ENCODE results near the gene HRH1. TPM values are rescaled to one million over a fixed set of nuclear protein-coding genes. Genes with fewer than 3 reads are reported as not detected.
"Not testable (repeated sequence)": the region's sequence is repeated elsewhere in the genome, so short reads cannot be mapped to it uniquely, and the experiment has no call there.

The HRH1 gene
- polyA plus RNA-seq, 3 donors = 0.08 to 0.24 TPM; not detected in 1

DNA sequence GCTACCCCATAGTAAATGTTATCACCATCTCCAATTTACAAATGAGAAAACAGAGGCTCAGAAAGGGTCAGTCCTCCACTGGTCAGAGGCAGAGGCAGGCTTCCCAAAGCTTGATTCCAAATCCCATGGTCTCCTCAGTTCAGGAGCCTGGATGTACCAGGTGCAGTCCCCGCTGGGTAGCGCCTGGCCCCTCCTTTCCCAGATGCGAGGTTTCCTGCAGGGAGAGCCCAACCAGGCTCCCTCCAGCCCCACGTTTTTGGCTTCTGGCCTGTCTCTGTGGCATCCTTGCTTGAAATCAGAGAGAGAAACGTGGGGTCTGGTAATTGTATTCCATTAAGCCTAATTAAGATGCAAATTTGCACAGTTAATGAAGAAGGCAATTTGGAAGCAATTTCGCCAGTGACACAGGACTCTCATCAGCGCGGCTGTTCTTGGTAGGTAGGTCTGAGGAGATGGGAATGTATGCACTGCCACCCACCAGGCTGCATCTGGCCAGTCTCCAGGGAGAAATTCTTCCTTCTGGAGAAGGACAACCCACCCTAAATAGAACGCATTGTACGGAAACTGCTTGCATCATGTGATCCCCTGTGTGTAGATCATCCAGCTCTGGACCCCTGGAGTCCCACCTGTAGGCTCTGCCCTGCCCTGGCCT lies 50.5 kb downstream of the HRH1 start:
- H2AFZ ChIP-seq (ENCODE audit: insufficient read depth, low read depth, low read length, poor library complexity, severe bottlenecking) = no peak overlapping the region
- Mint-ChIP-seq H3K9me3 (peaks cover 0 to 3% (median 0%) of the 10 kb centered on the region in 7 donors), H3K27ac (no peak overlapping the region), H3K27me3 (ENCODE audit: low read depth in 3 of 3) (peaks cover 0 to 4% (median 3%) of the 10 kb centered on the region in 3 donors), H3K4me3 (no peak overlapping the region), H3K36me3 (peaks cover 33 to 49% of the 10 kb centered on the region in 2 donors), H3K4me1 (peaks cover 11% of the 10 kb centered on the region)
- WGBS (ENCODE audit: insufficient coverage) = 94% methylated on average over 7 of the region's 10 CpGs
- H3K4me3 ChIP-seq (replicated peaks in 1 of 3; ENCODE audit: low read depth in 2 of 3, low read length in 3 of 3) = no peak overlapping the region
- no peaks in the 10 kb centered on the region for H4K20me1 ChIP-seq (ENCODE audit: insufficient read depth, low read length)
- no peaks in the 10 kb centered on the region for H3K79me2 ChIP-seq (ENCODE audit: insufficient read depth, low read length)
- H3K36me3 ChIP-seq (replicated peaks in 1 of 2; ENCODE audit: control insufficient read depth in 1 of 2, insufficient read depth in 2 of 2, low read length in 2 of 2) = peaks cover 6 to 38% of the 10 kb centered on the region in 2 donors
- no peaks in the 10 kb centered on the region for H3K4me1 ChIP-seq (ENCODE audit: control insufficient read depth in 1 of 2, insufficient read depth in 2 of 2, low read length in 2 of 2)
- H3K9ac ChIP-seq (ENCODE audit: insufficient read depth, low read length, poor library complexity, severe bottlenecking) = no peak overlapping the region
- H3K9me3 ChIP-seq (replicated peaks in 1 of 2; ENCODE audit: control insufficient read depth in 1 of 2, insufficient read depth in 1 of 2, low read length in 2 of 2) = no peaks in the 10 kb centered on the region
- no peak for DNase-seq
- no peak overlapping the region for H3K4me2 ChIP-seq (replicated peaks; ENCODE audit: extremely low read depth, low read length, poor library complexity, severe bottlenecking)
- no peak overlapping the region for H3K27ac ChIP-seq (ENCODE audit: low read depth in 1 of 2, low read length in 2 of 2)
- H3K27me3 ChIP-seq (ENCODE audit: control insufficient read depth in 2 of 2, insufficient read depth in 2 of 2, low read length in 2 of 2) = no peaks in the 10 kb centered on the region
- intact Hi-C loops (cut with micrococcal nuclease) = no loop called here
- TF ChIP-seq, protein P1, sequence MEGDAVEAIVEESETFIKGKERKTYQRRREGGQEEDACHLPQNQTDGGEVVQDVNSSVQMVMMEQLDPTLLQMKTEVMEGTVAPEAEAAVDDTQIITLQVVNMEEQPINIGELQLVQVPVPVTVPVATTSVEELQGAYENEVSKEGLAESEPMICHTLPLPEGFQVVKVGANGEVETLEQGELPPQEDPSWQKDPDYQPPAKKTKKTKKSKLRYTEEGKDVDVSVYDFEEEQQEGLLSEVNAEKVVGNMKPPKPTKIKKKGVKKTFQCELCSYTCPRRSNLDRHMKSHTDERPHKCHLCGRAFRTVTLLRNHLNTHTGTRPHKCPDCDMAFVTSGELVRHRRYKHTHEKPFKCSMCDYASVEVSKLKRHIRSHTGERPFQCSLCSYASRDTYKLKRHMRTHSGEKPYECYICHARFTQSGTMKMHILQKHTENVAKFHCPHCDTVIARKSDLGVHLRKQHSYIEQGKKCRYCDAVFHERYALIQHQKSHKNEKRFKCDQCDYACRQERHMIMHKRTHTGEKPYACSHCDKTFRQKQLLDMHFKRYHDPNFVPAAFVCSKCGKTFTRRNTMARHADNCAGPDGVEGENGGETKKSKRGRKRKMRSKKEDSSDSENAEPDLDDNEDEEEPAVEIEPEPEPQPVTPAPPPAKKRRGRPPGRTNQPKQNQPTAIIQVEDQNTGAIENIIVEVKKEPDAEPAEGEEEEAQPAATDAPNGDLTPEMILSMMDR (IDR thresholded peaks at IDR 0.05) = no peak

DNA sequence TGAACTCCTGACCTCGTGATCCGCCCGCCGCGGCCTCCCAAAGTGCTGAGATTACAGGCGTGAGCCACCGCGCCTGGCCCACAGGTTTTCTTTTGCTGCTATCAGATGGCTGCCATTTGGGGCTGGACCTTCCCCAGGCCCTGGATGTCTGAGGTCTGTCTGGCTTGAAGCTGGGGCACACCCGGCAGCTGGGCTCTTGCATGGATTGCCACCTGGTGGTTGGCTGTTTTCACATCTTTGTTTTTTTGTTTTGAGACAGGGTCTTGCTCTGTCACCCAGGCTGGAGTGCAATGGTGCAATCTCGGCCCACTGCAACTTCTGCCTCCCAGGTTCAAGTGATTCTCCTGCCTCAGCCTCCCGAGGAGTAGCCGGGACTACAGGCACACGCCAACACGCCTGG lies 51.6 kb downstream of the HRH1 start:
- H3K9ac ChIP-seq (ENCODE audit: insufficient read depth, low read length, poor library complexity, severe bottlenecking); H3K4me1 ChIP-seq (ENCODE audit: control insufficient read depth in 1 of 2, insufficient read depth in 2 of 2, low read length in 2 of 2); H4K20me1 ChIP-seq (ENCODE audit: insufficient read depth, low read length); H3K79me2 ChIP-seq (ENCODE audit: insufficient read depth, low read length); H3K4me3 ChIP-seq (replicated peaks in 1 of 3; ENCODE audit: low read depth in 2 of 3, low read length in 3 of 3); H3K4me3 Mint-ChIP-seq; H2AFZ ChIP-seq (ENCODE audit: insufficient read depth, low read depth, low read length, poor library complexity, severe bottlenecking); DNase-seq; H3K27ac ChIP-seq (ENCODE audit: low read depth in 1 of 2, low read length in 2 of 2); H3K27me3 Mint-ChIP-seq (ENCODE audit: low read depth in 3 of 3); H3K4me2 ChIP-seq (replicated peaks; ENCODE audit: extremely low read depth, low read length, poor library complexity, severe bottlenecking); intact Hi-C loops (cut with micrococcal nuclease); H3K9me3 ChIP-seq (replicated peaks in 1 of 2; ENCODE audit: control insufficient read depth in 1 of 2, insufficient read depth in 1 of 2, low read length in 2 of 2); H3K9me3 Mint-ChIP-seq; H3K27me3 ChIP-seq (ENCODE audit: control insufficient read depth in 2 of 2, insufficient read depth in 2 of 2, low read length in 2 of 2): not testable (repeated sequence)
- H3K36me3 ChIP-seq (replicated peaks in 1 of 2; ENCODE audit: control insufficient read depth in 1 of 2, insufficient read depth in 2 of 2, low read length in 2 of 2) = peaks cover 7 to 49% of the 10 kb centered on the region in 2 donors
- peaks cover 11% of the 10 kb centered on the region for H3K4me1 Mint-ChIP-seq
- H3K27ac Mint-ChIP-seq = peak overlapping the region in 1 of 7 donors; percentile 32
- 93% methylated on average over 14 of the region's 14 CpGs for WGBS (ENCODE audit: insufficient coverage)
- peaks cover 42 to 60% of the 10 kb centered on the region in 2 donors for H3K36me3 Mint-ChIP-seq

All from CD14-positive monocyte (primary cell).